ENCODE results near the gene EPHB3. TPM values are rescaled to one million over a fixed set of nuclear protein-coding genes. Genes with fewer than 3 reads are reported as not detected.

Gene EPHB3
- total RNA-seq, 1 donor from 2014 or later = 0.92 TPM

DNA sequence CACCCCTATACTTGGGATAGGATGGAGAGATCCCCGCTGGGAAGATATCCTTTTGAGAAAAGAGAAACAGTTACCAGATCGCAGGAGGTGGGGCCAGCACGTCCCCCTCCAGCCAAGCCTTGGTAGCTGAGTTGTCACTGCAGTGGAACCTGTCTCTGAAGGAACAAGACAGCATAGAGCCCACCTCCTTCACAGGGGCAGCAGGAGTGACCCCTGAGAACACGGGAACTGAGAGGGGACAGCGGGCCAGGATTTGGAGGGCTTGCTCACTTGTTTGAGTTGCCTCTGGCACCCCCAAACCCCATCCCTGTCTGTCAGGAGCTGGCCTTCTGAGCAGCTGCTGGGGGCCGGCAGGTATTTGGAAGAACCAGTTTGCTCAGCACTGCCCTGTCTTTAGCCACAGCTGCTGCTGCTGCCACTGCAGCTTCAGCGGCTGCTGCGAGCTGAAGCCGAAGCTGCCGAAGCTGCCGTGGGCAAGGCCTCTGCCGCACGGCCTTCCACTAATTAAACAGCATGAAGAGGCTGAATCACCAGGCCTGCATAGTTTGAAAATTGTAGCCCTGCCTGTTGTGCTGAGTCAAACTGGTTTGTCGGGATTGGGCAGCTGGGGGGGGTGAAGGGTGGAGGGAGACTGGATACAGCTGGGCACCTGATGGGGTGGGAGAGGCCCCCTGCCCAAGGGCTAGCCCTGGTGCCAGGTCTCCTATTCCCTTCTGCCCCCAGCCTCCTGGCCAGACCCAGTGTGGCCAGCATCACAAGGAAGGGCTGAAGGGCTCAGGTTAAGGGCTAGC lies 4.0 kb downstream of the EPHB3 start:
- DNase-seq (ENCODE audit: low read depth) = no peak
- no peak overlapping the region for H3K4me3 ChIP-seq (ENCODE audit: low read depth, low read length)
- TF ChIP-seq, protein P1, sequence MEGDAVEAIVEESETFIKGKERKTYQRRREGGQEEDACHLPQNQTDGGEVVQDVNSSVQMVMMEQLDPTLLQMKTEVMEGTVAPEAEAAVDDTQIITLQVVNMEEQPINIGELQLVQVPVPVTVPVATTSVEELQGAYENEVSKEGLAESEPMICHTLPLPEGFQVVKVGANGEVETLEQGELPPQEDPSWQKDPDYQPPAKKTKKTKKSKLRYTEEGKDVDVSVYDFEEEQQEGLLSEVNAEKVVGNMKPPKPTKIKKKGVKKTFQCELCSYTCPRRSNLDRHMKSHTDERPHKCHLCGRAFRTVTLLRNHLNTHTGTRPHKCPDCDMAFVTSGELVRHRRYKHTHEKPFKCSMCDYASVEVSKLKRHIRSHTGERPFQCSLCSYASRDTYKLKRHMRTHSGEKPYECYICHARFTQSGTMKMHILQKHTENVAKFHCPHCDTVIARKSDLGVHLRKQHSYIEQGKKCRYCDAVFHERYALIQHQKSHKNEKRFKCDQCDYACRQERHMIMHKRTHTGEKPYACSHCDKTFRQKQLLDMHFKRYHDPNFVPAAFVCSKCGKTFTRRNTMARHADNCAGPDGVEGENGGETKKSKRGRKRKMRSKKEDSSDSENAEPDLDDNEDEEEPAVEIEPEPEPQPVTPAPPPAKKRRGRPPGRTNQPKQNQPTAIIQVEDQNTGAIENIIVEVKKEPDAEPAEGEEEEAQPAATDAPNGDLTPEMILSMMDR (conservative IDR thresholded peaks at IDR 0.05; ENCODE audit: low read depth, low read length) = no peak

DNA sequence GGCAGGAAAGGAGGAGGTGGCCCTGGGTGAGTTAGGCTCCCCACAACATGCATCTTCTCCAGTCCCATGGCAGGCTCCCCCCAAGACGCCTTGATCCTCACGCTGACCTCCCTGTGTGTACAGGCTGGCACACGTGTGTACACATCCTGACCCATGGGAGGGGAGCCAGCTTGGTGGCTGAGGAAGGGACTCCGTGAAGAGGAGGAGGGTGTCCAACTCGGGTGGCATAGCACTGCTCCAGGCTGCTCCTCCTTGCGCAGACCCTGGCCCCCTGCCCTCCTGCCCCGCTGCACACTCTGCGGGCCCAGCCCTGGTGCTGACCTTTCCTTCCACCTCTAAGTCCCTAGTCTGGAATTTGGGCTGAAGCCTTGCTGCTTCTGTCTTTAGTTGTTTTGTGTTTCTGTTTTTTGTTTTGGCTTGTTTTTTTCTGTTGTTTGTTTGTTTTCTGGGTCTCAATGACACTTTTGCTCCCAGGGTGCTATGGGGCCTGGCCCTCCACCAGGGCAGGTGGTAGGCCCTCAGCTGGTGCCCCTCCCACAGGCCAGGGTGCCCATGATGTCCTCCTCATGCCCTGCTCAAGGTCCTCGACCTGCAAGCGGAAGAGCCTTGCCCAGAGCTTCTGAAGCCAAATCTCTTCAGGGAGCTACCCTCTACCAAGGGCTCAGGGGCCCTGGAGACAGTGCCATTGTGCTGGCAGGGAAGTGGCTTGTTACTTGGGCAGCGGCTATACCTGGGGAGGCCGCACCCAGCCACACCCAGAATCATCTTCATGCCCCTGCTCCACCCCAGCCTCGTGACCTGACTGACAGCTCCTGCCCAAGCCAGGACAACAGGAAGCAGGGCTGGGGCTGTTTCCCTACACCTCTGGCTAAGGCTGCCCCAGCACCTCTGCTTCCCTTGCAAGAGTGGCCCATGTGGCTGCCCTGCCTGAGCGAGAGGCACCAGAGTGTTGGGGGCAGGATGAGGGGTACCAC lies 5.1 kb downstream of the EPHB3 start:
- TF ChIP-seq, protein P1 (conservative IDR thresholded peaks at IDR 0.05; ENCODE audit: low read depth, low read length) = no peak
- H3K4me3 ChIP-seq (ENCODE audit: low read depth, low read length) = no peak overlapping the region
- DNase-seq (ENCODE audit: low read depth) = no peak

DNA sequence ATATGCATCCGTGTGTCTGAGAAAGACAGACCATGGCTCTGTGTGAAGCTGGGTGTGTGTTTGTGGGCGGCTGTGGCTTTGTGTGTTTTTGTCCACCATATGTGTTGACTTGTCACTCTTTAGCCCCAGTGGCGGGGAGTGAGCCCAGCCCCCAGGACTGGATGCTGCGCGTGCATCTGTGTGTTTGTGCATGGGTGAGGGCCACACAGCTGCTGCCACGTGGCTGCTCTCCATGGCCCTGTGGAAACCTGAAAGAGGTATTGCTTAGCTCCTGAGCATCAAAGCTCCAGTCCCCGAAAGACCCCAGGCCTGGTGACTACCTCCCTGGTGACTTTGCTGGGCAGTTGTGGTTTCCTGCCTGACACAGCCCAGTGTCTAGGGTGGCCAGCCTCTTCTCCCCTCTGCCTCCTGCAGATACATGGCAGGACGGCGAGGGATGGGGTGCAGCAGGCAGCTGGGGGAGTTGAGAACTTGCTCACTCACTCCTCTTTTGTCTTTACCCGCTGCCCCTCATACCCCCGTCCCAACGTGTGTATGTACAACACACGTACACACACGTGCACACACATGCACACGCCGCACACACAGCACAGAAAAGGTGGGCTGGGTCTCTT lies 6.5 kb downstream of the EPHB3 start:
- H3K4me3 ChIP-seq (ENCODE audit: low read depth, low read length) = no peak overlapping the region
- DNase-seq (ENCODE audit: low read depth) = no peak
- TF ChIP-seq, protein P1 (conservative IDR thresholded peaks at IDR 0.05; ENCODE audit: low read depth, low read length) = no peak

DNA sequence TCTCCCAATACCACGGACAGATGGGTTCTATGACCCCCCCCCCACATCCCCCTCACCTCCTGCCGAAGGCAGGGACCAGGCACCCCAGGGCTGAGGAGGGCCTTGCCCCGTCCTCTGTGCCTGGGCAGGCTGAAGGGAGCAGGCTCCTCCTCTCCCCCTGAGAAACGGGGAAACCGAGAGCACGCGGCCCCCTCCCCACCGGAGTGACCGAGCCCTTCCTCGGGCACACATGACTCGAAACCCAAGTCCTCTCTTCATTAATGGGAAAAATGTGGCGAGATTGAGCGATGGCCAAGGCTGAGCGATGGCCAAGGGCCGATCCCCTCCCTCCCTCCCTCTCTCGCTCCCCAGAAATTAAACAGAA lies 7.0 kb downstream of the EPHB3 start:
- DNase-seq (ENCODE audit: low read depth) = no peak
- TF ChIP-seq, protein P1 (conservative IDR thresholded peaks at IDR 0.05; ENCODE audit: low read depth, low read length) = no peak
- H3K4me3 ChIP-seq (ENCODE audit: low read depth, low read length) = peak overlapping the region; percentile 45

DNA sequence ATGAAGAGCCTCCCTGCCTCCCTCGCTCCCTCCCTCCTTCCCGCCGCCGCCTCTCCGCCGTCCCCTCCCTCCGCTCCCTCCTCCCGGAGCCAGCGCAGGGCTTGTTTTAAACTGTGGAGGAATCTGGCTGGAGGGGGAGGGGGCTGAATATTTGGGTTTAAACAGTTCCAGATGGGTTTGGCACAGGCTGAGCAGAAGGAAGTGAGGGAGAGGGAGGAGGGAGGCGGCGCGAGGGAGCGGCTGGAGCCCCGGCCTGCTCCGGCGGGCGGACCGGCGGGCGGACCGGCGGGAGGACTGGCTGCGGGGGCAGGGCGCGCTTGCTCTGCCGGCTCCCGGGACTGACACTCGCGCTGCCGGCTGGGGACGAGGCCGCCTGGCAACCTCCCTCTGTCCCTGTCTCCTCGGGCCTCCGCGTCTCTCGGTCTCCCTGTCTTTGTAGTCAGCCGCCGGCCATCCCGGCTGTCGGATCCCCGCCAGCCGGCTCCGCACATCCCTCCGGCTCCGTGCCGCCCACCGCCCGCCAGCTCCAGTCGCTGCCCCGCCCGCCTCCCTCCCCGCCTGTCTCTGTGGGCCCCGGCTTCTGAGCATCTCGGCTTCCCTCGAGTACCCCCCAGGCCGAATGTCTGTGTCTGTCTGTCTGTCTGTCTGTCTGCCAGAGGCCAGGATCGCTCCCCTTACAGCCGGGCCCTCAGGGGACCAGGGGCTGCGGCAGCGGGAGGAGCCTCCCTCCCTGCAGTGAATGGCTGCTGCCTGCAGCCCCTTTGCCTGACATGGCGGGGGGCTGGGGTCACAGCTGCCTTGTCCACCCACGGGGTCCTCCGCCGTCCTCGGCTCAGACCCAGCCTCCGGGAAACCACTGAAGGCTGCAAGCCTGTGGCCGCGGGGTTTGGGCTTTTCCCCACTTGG lies 7.6 kb downstream of the EPHB3 start:
- TF ChIP-seq, protein P1 (conservative IDR thresholded peaks at IDR 0.05; ENCODE audit: low read depth, low read length) = no peak
- no peak for DNase-seq (ENCODE audit: low read depth)
- peak overlapping the region; percentile 45 for H3K4me3 ChIP-seq (ENCODE audit: low read depth, low read length)

DNA sequence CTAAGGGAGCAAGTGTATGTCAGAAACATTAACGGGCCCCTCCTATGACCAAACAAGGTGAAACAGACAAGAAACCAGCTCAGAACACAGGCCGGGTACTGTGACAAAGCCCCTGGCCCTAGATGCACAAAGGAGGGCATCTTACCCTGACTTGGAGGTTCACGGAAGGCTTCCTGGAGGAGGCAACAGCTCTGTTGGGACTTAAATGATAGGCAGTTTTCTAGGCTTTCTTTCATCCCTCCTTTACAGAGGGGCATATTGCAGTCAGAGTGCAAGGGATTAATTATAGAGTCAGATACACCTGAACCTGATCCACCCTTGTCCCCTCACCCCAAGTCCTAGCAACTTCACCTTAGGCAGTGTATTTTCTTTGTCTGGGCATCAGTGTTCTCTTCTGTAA lies 8.4 kb downstream of the EPHB3 start:
- TF ChIP-seq, protein P1 (conservative IDR thresholded peaks at IDR 0.05; ENCODE audit: low read depth, low read length) = no peak
- no peak overlapping the region for H3K4me3 ChIP-seq (ENCODE audit: low read depth, low read length)
- no peak for DNase-seq (ENCODE audit: low read depth)
